Measurements from ENCODE around the gene VGLL1. TPM values are rescaled to one million over a fixed set of nuclear protein-coding genes. Genes with fewer than 3 reads are reported as not detected.
A peak's percentile ranks its signal among the peaks of the same experiment; 100 is the strongest.

Gene VGLL1
- total and polyA plus RNA-seq, 11 donors = 0.62 TPM; not detected in 10

DNA sequence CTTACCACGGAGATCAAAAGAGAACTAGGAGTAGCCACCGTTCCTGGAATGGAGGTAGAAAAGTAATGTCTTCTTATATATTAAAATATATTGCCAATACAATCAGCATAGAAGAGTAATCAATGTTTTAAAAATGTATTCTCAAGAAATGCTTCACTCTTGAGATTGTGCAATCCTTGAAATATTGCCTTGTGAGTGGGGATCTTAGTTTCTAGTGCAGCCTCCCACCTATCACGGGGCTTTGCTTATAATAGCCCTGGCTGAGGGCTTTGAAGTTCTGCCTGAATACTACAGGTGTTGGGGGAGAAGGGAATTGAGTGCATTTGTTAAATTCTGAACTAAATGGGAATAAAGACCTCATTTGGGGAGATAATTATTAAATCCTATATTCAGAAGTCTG, 55.5 kb downstream of the VGLL1 start:
- TF ChIP-seq, protein P1, sequence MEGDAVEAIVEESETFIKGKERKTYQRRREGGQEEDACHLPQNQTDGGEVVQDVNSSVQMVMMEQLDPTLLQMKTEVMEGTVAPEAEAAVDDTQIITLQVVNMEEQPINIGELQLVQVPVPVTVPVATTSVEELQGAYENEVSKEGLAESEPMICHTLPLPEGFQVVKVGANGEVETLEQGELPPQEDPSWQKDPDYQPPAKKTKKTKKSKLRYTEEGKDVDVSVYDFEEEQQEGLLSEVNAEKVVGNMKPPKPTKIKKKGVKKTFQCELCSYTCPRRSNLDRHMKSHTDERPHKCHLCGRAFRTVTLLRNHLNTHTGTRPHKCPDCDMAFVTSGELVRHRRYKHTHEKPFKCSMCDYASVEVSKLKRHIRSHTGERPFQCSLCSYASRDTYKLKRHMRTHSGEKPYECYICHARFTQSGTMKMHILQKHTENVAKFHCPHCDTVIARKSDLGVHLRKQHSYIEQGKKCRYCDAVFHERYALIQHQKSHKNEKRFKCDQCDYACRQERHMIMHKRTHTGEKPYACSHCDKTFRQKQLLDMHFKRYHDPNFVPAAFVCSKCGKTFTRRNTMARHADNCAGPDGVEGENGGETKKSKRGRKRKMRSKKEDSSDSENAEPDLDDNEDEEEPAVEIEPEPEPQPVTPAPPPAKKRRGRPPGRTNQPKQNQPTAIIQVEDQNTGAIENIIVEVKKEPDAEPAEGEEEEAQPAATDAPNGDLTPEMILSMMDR (IDR thresholded peaks at IDR 0.05) = no peak
- TF ChIP-seq POLR2A (IDR thresholded peaks at IDR 0.05) = no peak

GRCh38 chrX:136588036-136588435, 56.0 kb downstream of the VGLL1 start:
- DNase-seq (no peak), ATAC-seq (no peak)
- no peak overlapping the region for H3K4me3 ChIP-seq
- H3K27ac ChIP-seq = peak overlapping the region in 1 of 12 donors; percentile 46
- H3K9me3 ChIP-seq = no peaks in the 10 kb centered on the region
- no peak for TF ChIP-seq POLR2A (IDR thresholded peaks at IDR 0.05)
- TF ChIP-seq, protein P1 (IDR thresholded peaks at IDR 0.05) = no peak
- H3K36me3 ChIP-seq = no peaks in the 10 kb centered on the region
- WGBS, 4 donors = 58 to 89% (median 68%) methylated on average over 1 of the region's 1 CpG
- H3K4me1 ChIP-seq = no peaks in the 10 kb centered on the region
- intact Hi-C loops (cut with DNase I) = no loop called here
- peaks cover 0 to 2% (median 0%) of the 10 kb centered on the region in 9 donors for H3K27me3 ChIP-seq

More for the DNA sequence above, 55.5 kb downstream of the VGLL1 start:
- ATAC-seq (no peak), DNase-seq (no peak)
- Histone ChIP-seq H3K9me3 (no peaks in the 10 kb centered on the region), H3K27me3 (no peaks in the 10 kb centered on the region), H3K4me1 (no peaks in the 10 kb centered on the region), H3K36me3 (no peaks in the 10 kb centered on the region), H3K27ac (no peak overlapping the region), H3K4me3 (no peak overlapping the region)
- intact Hi-C loops (cut with DNase I) = no loop called here
- WGBS, 4 donors = 55 to 82% (median 73%) methylated on average over 3 of the region's 3 CpGs

- Histone ChIP-seq H3K9me3 (no peaks in the 10 kb centered on the region), H3K4me3 (no peak overlapping the region), H3K36me3 (no peaks in the 10 kb centered on the region), H3K27ac (no peak overlapping the region), H3K4me1 (no peaks in the 10 kb centered on the region), H3K27me3 (peaks cover 0 to 10% (median 0%) of the 10 kb centered on the region in 9 donors)
- no peak for TF ChIP-seq POLR2A (IDR thresholded peaks at IDR 0.05)
- TF ChIP-seq, protein P1 (IDR thresholded peaks at IDR 0.05) = no peak
- ATAC-seq = no peak
- intact Hi-C loops (cut with DNase I) = no loop called here
- no peak for DNase-seq
- whole genome bisulfite sequencing, 4 donors = 77 to 96% (median 85%) methylated on average over 3 of the region's 3 CpGs
Observed at GRCh38 chrX:136589966-136590365, 58.0 kb downstream of the VGLL1 start.

GRCh38 chrX:136597356-136597755, 65.3 kb downstream of the VGLL1 start:
- DNase-seq = no peak
- 87 to 96% (median 88%) methylated on average over 2 of the region's 2 CpGs for WGBS, 4 donors
- Histone ChIP-seq H3K4me1 (no peaks in the 10 kb centered on the region), H3K36me3 (no peaks in the 10 kb centered on the region), H3K4me3 (no peak overlapping the region), H3K27me3 (peaks cover 0 to 21% (median 0%) of the 10 kb centered on the region in 9 donors), H3K9me3 (no peaks in the 10 kb centered on the region), H3K27ac (no peak overlapping the region)
- no peak for TF ChIP-seq POLR2A (IDR thresholded peaks at IDR 0.05)
- TF ChIP-seq, protein P1 (IDR thresholded peaks at IDR 0.05) = no peak
- intact Hi-C loops (cut with DNase I) = no loop called here
- ATAC-seq = no peak
